Panc1 (cell line): ENCODE measurements around the gene SUPT3H.

ENCODE experiments used
- CTCF ChIP-seq: fragments of 450-650 bp; IDR thresholded peaks from 2 replicates; pipeline ENCODE4 v1.5.1; 2017; ENCODE audit warnings: mild to moderate bottlenecking
- POLR2AphosphoS5 ChIP-seq: IDR thresholded peaks from 2 replicates; pipeline ENCODE4 v1.6.1; 2012; ENCODE audit warnings: mild to moderate bottlenecking, low read depth, low read length, moderate library complexity
- SIN3A ChIP-seq: IDR thresholded peaks from 2 replicates; pipeline ENCODE4 v1.6.1; 2012; ENCODE audit warnings: low read depth, mild to moderate bottlenecking, low read length, moderate library complexity, borderline replicate concordance; ENCODE audit not compliant: insufficient read depth

DNA sequence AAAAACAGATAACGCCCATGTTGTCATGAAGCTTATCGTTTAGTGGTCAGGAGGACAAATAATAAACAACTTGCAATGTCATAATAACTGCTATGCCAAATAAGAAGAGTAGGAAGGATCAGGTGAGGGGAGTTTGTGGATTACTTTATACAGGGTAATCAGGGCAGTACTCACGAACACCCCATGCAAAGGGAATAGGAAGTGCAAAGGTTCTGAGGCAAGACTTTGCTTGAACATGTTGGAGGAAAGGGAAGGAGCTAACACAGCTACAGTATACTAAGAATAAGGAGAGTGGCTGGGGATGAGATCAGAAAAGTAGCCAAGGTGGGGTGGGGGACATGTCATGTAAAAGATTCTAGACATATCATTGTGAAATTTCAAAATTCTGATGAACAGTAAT lies 341.6 kb downstream of the SUPT3H start:
- TF ChIP-seq POLR2AphosphoS5 (no peak), CTCF (no peak), SIN3A (no peak)
